ENCODE measurements around the gene RBKS. TPM values are rescaled to one million over a fixed set of nuclear protein-coding genes. Genes with fewer than 3 reads are reported as not detected.

The RBKS gene
- total RNA-seq, 4 donors from 2014 or later = 2.1 to 12.3 (median 4.8) TPM

- ATAC-seq (ENCODE audit: low FRiP score) (no peak), DNase-seq (ENCODE audit: low spot score) (no peak)
- TF ChIP-seq, protein P1, sequence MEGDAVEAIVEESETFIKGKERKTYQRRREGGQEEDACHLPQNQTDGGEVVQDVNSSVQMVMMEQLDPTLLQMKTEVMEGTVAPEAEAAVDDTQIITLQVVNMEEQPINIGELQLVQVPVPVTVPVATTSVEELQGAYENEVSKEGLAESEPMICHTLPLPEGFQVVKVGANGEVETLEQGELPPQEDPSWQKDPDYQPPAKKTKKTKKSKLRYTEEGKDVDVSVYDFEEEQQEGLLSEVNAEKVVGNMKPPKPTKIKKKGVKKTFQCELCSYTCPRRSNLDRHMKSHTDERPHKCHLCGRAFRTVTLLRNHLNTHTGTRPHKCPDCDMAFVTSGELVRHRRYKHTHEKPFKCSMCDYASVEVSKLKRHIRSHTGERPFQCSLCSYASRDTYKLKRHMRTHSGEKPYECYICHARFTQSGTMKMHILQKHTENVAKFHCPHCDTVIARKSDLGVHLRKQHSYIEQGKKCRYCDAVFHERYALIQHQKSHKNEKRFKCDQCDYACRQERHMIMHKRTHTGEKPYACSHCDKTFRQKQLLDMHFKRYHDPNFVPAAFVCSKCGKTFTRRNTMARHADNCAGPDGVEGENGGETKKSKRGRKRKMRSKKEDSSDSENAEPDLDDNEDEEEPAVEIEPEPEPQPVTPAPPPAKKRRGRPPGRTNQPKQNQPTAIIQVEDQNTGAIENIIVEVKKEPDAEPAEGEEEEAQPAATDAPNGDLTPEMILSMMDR (IDR thresholded peaks at IDR 0.05) = no peak
Observed at GRCh38 chr2:27897717-27898116, 7.5 kb upstream of the RBKS start.

GRCh38 chr2:27893006-27893405, 2.8 kb upstream of the RBKS start:
- TF ChIP-seq, protein P1 (IDR thresholded peaks at IDR 0.05) = no peak

GRCh38 chr2:27891673-27892105, 1.5 kb upstream of the RBKS start:
- TF ChIP-seq, protein P1 (IDR thresholded peaks at IDR 0.05) = no peak
- DNase-seq (ENCODE audit: low spot score) = no peak
- no peak for ATAC-seq (ENCODE audit: low FRiP score)

More at GRCh38 chr2:27893006-27893405, 2.8 kb upstream of the RBKS start:
- no peak for ATAC-seq (ENCODE audit: low FRiP score)
- no peak for DNase-seq (ENCODE audit: low spot score)

GRCh38 chr2:27890924-27891672, 911 bp upstream of the RBKS start:
- TF ChIP-seq, protein P1 (IDR thresholded peaks at IDR 0.05) = no peak
- ATAC-seq (ENCODE audit: low FRiP score) (peak; percentile 50), DNase-seq (ENCODE audit: low spot score) (peak; percentile 98)

DNA sequence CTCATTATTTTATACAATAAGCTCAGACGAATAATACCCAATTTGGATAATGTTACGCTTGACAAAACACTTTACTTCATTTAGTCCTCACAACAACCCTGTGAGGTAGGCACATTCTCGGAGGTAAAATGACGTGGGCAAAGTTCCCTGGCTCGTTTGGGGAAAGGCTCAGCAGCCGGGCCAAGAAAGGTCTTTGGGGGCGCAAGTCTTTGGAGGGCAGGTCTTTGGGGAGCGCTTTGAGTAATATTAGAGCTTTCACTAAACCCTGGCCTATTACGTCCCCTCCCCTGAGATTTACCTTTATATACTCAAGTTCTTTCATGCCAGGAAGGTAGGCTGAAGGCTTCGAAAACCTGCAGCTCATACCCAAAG, 427 bp downstream of the RBKS start:
- TF ChIP-seq, protein P1 (IDR thresholded peaks at IDR 0.05) = no peak
- DNase-seq (ENCODE audit: low spot score) (no peak), ATAC-seq (ENCODE audit: low FRiP score) (no peak)

DNA sequence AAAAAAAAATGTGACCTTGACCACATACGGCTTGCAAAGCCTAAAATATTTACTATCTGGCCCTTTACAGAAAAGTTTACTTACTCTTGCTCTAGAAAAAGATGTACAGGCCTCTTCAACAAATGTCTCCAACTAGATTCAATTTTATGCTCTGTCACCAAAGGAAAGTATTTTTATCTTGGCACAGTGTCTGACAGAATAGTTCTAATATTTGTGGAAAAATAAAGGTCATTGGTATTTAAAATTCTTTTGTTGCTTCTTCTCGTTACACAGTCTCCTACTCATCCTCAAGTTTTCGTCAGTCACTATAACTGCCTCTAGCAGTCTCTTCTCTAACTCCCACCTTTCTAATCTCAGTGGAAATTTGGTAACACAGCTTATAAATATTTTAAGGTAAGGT, 1.4 kb downstream of the RBKS start:
- DNase-seq (ENCODE audit: low spot score) (no peak), ATAC-seq (ENCODE audit: low FRiP score) (no peak)
- TF ChIP-seq, protein P1 (IDR thresholded peaks at IDR 0.05) = no peak

GRCh38 chr2:27887830-27888229, 2.4 kb downstream of the RBKS start:
- DNase-seq (ENCODE audit: low spot score) (no peak), ATAC-seq (ENCODE audit: low FRiP score) (no peak)
- TF ChIP-seq, protein P1 (IDR thresholded peaks at IDR 0.05) = no peak

All from omental fat pad (tissue), 4 donors.